Frontal cortex (tissue), 4 donors: ENCODE data around the gene SLC2A9. TPM values are rescaled to one million over a fixed set of nuclear protein-coding genes. Genes with fewer than 3 reads are reported as not detected.
"Not testable (repeated sequence)": the region's sequence is repeated elsewhere in the genome, so short reads cannot be mapped to it uniquely, and the experiment has no call there.

Experiments used
- DNase-seq, 2 donors: peaks; one replicate each; pipeline ENCODE4 v3.0.0; 2012; ENCODE audit warnings: low spot score in 2 of 2
- FAIRE-seq: peaks from 2 replicates; lab custom pipeline; 2012; peaks lifted over from hg19 to GRCh38; lab: Jason Lieb, UNC
- total RNA-seq: library from RNA; depleted of rRNA; stranded (reverse); fragments of >200 nt; gene quantifications from one replicate; pipeline ENCODE4 v1.2.3, GENCODE V29; 2014
- donor health status: control.
- donor health status: control.
- donor health status: control.

Gene SLC2A9
- total RNA-seq, 1 donor from 2014 or later = 2.9 TPM

DNA sequence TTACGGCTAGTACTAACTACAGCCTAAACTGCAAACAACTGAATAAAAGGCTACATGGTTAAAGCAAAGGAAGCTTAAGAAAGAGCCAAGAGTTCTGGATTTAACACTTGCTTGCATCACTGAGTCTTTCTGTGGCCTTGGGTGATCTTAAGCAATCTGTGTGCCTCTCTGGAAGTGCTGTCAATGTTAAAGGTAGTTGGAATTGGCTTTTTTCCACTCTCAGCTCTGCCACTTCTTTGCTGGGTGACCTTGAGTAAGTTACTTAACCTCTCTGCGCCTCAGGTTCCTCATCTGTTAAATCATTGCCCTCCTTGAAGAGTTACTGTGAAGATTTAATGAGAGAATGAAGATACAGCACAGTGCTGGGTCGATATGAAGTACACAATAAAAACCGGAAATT lies 15.7 kb downstream of the SLC2A9 start:
- DNase-seq = no peak
- FAIRE-seq = no peak

DNA sequence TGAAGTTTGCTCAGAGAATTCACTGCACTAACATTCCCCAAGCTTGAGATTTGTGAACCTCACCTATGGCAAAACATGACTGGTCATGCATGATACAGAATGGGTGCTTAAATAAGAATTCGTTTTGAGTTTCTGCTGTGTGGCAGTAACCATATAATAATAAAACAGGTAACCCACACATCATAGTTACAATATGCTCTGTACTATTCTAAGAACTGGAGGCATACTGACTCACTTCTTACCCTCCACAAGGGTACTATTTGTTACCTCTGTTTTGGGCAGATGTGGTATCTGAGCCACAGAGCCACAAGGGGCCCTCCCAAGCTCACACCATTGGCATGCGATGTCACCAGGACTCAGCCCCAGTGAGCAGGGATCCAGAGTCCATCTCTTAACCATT lies 17.6 kb downstream of the SLC2A9 start:
- DNase-seq = no peak
- FAIRE-seq = no peak

DNA sequence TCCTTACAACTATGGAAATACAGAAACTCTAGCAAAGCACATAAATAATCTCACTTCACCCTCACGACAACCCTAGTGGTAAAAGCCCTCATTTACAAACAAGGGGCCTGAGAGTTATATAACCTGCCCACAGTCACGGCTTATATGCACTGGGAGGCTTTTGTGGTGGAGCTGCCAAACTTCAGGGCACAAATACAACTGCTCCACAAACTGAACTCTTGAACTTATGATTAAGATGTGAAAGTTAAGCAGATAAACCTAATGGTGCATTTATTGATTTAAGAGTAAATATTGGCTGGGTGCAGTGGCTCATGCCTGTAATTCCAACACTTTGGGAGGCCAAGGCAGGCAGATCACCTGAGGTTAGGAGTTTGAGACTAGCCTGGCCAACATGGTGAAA lies 19.0 kb downstream of the SLC2A9 start:
- DNase-seq = no peak
- no peak for FAIRE-seq

DNA sequence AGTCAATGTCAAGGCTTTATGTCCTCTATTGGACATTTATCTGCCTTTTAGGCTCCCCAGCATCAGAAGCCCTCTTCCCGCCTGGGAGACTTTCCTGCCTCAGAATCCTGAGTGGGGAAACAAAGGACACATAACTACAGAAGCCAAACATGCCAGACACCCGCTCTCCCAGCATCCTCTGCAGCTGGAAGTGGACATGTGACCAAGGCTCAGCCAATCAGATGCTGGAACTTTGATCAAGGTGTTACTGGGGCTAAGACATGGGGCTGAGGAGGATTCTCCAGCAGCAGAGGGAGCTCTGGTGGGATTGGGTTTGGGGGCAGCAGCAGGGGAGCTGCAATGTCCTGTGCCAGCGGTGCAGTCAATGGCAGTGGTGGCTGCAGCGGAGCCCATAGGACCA lies 19.5 kb downstream of the SLC2A9 start:
- no peak for FAIRE-seq

DNA sequence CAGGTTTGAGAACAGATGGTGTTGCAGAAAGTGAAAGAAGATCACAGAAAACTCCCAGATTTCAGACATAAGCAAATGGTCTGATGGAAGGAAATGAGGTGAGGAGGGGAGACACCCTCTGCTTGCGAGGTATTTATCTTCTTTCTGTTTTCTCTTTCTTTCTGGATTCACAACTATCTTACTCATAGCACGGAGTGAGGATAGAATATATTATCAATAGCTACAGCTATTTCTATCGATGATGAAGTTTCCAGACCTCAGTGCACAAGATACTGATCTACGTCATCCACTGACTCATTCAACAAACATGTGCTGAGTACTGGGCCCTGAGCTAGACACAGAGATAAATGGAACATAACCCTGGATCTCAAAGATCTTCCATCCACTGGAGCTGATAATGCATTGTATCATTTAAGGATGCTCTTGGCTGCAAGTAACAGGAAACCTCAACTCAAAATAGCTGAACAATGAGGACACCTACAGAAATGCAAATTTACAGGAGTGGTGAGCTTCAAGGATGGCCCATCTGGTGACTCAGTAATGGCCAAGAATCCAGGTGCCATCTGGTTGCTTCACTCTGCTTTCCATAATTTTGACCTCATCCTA lies 21.2 kb downstream of the SLC2A9 start:
- no peak for FAIRE-seq
- no peak for DNase-seq

More for the DNA sequence above, 19.5 kb downstream of the SLC2A9 start:
- no peak for DNase-seq

DNA sequence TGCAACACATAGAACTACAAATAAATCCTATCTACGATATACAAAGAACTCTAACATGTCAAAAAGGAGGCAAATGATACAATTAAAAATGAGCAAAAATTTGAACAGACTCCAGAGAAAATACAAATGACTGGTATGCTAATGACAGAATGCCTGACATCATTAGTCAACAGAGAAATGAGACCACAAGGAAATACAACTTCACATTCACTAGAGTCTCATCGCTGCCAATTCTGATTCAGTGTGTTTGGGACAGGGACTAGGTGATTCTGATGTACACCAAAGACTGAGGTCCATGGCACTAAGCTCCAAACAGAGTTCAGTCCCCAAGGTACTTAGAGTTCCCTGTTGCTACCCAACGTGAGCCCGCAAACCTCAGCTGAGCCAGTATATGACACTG lies 23.4 kb downstream of the SLC2A9 start:
- DNase-seq (no peak), FAIRE-seq (no peak)

DNA sequence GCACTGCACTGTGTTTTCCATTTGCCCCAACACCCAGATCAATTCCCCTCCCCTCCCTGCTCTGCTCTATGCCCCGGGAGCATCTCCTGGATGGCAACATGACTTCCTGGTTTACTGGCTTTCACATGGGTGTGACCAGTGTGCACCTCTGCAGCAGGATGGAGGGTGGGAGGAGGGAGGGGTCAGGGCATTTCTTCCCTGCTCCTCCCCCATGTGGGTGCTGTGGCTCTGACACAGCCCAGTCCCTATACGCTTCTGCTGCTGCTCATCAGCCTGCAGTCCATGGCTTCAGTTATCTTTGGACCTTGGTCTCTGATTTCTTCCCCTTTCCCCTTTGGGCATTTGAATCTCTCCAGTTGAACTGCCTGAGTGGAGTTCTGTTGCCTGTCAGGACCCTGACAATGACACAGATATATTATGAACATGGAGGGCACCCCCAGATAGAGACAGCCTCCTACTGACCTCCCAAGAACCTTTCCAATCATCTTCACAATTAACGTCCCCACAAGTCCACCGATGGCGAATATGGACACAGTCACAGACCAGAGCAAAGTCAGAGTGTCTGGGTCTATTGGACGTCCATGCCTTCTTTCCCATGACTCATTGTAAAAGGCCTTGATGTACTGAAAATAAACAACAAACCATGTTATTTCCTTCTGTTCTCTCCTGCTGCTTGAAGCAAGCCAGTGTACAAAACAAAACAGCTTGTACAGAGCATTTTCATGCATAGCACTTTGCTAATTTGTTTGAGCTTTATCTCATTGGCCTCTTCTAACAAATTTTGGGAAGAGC lies 24.8 kb downstream of the SLC2A9 start:
- FAIRE-seq = no peak
- no peak for DNase-seq

DNA sequence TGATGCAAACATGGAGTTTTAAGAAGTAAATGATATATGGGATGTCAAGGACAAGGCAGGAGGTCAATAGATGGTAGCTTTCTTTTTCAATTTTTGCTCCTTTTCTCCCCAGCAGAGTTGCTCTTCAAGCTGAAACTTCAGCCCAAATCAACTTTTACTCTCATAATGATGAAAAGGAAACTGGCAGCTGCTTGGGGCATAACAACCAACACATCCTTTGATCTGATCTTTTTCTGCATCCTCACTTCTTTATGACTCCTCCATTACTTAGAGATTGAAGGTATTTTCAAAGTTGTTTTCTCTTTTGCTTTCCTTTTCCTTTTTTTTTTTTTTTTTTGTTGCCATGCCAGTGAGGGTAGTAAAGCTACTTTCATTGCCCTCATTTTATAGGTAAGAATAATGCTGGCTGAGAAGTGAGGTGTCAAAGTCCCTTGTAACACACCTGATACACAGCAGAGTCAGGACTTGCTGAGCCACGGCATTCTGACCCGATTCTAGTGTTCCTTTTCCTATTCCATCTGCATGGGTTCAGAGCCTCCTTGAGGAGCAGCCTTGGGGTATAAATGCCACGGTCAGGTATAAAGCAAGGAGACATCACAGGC lies 26.9 kb downstream of the SLC2A9 start:
- DNase-seq (no peak), FAIRE-seq (no peak)

DNA sequence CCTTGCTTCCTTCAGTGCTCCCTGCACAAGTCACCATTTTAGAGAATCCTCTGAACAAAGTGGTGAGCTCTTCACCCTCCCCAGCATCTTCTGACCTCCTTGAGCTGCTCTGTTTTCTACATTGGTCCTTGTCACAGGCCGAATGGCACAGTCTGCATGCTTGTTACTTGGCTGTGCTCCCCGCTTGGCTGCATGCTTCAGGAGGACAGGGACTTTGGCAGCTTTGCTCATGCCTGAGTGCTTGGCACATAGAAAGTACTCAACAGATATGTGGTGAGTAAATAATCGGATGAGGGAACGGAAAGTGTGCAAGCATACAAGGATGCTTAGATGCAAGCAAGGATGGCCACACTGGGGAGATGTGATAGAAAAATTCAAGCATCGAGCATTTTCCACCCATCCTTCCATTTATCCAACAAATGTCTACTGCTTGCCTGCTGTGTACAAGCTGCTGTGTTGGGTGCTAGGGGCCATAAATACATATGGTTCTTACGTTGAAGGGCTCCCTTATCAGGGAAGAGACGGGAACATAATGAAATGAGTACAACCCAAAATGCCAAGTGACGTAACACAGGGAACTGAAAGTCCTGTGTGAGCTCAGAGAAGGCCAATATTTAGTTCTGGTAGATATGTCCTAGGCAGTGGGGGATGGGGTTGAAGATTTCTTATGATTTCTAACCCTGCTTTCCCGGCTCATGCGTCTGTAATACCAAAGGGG lies 31.2 kb downstream of the SLC2A9 start:
- no peak for FAIRE-seq

DNA sequence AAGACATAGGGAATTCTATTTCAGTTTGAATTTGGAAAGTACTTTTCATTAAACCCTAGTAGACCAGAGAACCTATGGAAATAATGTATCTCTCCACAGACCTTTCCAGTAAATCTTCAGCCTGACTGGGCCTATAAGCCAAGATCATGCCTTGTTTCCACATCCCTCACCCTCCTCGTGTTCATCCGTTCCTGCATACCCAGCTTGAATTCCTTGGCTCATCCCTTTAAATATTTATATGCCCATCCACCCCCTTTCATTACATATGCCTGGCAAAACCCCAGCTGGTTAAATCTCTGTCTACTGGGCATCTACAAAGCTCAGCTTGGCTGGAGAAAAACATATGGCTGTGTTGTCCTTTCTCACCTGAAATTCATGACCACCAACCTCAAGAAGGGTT lies 32.4 kb downstream of the SLC2A9 start:
- DNase-seq (no peak), FAIRE-seq (no peak)

More for the DNA sequence above, 31.2 kb downstream of the SLC2A9 start:
- no peak for DNase-seq

DNA sequence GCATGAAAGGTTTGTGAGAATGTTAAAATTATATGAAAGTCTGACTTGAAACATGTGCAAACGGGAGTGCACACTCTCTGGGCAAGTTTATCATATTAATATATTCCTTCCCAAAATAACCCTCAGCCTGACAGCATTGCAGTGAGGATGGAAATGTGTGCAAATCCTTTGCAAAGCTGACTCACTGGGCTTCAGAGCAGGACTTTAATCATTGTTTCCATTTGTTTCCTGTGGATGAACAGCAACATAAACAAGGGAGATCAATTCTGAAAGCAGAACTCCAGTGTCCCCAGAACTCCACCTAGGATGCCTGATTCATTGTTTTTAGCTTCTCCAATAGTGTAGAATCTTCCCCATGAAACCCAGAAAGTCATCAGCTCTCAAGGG lies 32.9 kb downstream of the SLC2A9 start:
- FAIRE-seq = no peak

DNA sequence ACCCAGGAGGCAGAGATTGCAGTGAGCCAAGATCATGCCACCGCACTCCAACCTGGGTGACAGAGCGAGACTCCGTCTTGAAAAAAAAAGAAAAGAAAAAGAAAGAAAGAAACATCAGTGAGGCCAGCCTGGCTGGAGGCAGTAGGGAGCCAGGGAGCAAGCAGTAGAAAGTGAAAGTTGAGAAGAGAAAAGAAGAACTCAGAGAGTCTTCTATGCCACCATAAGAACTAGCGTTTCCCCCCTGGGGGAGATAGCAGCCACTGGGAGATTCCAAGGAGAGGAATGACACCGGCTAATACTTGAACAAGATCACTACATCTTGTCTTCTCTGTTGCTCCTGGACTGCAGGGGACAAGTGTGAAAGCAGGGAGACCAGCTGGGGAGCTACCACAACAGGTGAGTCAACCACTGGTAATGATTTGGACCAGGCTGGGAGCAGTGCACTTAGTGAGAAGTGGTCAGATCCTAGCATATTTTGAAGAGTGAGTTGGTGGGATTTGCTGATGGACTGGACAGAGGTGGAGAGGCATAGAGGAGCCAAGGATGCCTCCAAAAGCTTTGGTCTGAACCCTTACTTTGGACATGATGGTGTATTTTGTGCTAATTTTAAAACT lies 33.4 kb downstream of the SLC2A9 start:
- FAIRE-seq = no peak

More for the DNA sequence above, 32.9 kb downstream of the SLC2A9 start:
- DNase-seq = no peak

DNA sequence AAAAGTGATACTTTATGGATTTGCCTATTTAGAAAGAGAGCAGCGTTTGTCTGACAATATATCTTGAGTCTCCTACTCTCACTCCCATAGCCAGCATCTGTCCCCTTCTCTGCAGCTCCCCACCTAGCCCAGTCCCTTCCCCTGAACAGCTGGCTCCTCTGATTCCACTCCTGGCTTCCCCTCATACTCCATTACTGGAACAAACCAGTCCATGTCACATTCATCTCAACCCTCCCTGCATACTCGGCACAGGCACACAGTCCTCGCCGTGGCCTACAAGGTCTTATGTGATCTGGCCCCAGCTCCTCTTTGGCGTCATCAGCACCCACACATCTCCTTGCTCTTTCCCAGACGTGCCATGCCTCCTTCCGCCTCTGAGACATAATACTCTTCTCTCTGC lies 36.7 kb downstream of the SLC2A9 start:
- FAIRE-seq (no peak), DNase-seq (no peak)

More for the DNA sequence above, 33.4 kb downstream of the SLC2A9 start:
- no peak for DNase-seq

DNA sequence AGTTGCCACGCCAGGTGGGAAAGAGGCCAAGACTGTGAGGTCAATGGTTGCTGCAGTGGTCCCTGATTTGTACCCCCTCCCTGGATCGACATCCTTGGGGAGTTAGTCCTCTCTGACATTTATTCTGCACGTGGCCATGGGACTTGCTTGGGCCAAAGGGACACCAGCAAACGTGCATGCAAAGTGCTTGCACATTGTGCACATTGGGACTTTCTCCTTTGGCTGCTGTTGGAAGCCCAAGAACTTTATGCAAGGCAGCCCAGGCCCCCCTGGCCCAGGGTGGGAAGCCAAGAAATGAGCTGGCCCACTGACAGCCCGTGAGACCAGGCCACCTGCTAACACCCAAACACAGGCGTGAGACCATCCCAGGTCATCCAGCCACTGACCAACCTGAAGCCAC lies 38.1 kb downstream of the SLC2A9 start:
- DNase-seq (no peak), FAIRE-seq (no peak)

DNA sequence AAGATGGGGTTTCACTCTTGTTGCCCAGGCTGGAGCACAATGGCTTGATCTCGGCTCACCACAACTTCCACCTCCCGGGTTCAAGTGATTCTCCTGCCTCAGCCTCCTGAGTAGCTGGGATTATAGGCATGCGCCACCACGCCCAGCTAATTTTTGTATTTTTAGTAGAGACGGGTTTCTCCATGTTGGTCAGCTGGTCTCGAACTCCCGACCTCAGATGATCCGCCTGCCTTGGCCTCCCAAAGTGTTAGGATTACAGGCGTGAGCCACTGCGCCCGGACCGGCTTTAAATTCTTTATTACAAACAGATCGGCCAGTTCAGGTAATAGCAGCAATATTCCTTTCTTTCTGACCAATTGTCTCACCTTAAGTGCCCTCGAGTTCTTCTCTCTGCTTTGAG lies 39.4 kb downstream of the SLC2A9 start:
- DNase-seq, FAIRE-seq: not testable (repeated sequence)

DNA sequence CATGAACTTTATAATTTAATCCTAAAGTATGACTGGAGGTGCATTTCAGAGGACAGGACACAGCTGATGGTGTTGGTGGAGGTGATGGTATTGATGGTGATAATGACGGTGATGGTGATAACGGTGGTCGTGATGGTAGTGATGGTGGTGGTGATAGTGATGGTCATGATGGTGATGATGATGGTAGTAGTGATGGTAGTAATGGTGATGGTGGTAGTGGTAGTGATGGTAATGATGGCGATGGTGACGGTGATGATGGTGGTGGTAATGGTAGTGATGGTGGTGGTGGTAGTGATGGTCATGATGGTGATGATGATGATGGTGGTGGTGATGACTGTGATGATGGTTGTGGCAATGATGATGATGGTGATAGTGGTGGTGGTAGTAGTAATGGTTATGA lies 40.4 kb downstream of the SLC2A9 start:
- DNase-seq = no peak
- no peak for FAIRE-seq

DNA sequence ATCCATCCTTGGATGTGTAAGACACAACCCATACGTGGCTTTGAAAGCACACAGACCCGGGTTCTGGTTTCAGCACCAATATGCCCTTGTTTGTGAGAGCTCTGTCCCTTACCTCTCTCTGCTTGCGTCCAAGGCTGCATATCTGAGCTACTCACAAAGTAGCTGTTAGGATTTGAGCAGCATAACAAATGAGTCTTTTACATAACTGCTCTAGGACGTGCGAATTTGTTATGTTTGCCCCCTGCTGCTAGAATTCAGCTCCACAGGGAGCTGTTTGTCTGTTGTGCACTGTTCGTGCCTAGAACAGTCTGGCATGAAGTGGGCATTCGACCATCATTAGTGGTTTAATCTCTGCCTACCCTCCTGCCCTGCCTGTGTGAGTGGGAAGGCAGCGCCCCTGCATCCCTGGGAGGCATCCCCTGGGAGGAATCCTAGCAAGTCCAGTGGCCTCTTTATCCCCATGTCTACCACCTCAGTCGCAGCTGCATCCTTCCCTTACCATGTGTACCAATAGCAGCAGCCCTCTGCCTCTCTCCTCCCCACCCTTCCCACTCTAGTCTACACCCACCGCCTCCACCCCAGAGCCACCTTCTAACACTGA lies 42.1 kb downstream of the SLC2A9 start:
- FAIRE-seq = no peak
- no peak for DNase-seq

DNA sequence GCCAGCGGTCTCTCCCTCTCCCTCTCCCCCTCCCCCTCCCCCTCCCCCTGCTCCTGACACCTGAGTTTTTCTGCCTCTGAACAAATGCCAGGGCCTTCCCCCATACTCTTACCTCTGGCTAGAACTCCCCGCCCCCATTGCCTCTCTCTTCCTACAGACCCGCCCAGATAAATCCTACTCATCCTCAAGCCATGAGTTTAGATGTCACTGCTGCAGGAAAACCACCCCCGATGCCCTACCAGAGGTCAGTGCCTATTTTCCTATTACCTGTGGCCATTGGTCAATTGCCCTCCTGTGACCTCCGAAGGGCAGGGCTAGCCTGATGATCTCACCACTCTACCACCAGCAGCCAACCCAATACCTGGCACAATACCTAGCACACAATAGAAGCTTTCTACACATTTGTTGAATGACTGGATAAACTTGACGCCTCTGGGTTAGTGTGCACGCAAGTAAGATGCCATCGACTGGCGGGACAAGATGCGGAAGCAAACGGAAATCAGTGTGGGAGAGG lies 43.7 kb downstream of the SLC2A9 start:
- DNase-seq = no peak
- no peak for FAIRE-seq

DNA sequence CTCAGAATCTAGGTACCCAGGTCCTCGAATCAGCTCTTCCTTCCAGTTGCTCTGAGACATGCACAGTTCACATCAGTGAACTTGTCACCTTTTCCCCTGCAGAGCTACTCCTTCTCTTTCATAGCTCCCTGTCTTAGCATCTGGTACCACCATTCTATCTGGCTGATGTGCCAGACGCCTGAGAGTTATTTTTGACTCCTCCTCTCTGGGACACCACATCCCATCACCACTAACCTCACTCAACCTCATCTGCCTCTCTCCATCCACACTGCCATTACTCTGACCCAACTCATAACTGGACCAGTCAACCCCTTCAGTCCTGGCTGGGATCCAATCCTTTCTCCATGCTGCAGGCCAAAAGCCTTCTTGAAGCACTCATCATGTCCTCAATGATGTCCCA lies 44.5 kb downstream of the SLC2A9 start:
- FAIRE-seq (no peak), DNase-seq (no peak)

DNA sequence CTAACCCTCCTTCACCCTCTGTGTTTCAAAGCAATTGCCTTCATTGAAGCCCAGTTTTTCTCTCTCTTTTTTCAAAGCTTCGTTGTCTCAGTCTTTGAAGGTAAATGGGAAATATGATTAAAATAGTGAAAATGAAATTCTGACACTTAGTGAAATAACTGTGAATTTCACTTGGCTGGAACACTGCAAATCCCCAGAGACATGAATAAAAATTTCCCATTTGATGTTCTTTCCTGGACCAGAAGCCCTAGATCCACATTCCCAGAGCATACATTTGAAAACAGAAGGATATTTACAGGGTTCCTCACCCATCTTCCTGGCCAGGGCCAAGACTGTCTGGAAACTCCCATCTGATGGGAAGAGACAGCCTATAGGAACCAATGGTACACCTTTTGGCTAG lies 45.0 kb downstream of the SLC2A9 start:
- DNase-seq = no peak
- no peak for FAIRE-seq
